Measurements from ENCODE around the gene APBA1. TPM values are rescaled to one million over a fixed set of nuclear protein-coding genes. Genes with fewer than 3 reads are reported as not detected.

The APBA1 gene
- total RNA-seq, 1 experiment from 2014 or later = 0.34 TPM

- no peaks in the 10 kb centered on the region for H3K27me3 Mint-ChIP-seq (ENCODE audit: insufficient read depth, unreplicated experiment)
- no peaks in the 10 kb centered on the region for H3K36me3 Mint-ChIP-seq (ENCODE audit: insufficient read depth, unreplicated experiment)
- TF ChIP-seq CTCF (IDR thresholded peaks at IDR 0.05; ENCODE audit: insufficient read depth in 1 of 2, low read depth in 1 of 2, low read length in 1 of 2, severe bottlenecking in 1 of 2, unreplicated experiment in 1 of 2) = no peak
- no peak for DNase-seq
- H3K4me1 Mint-ChIP-seq (ENCODE audit: low read depth, unreplicated experiment) = no peaks in the 10 kb centered on the region
- H3K9me3 Mint-ChIP-seq (ENCODE audit: unreplicated experiment) = no peaks in the 10 kb centered on the region
- H3K27ac Mint-ChIP-seq (ENCODE audit: unreplicated experiment) = no peak overlapping the region
- no peak overlapping the region for H3K4me3 Mint-ChIP-seq (ENCODE audit: unreplicated experiment)
- no TSS peak for BruUV-seq (replicated peaks)
- POLR2A ChIA-PET = no interaction called here
- Histone ChIP-seq H3K4me3 (ENCODE audit: low read depth, low read length) (no peak overlapping the region), H3K9me3 (no peaks in the 10 kb centered on the region), H3K4me1 (no peaks in the 10 kb centered on the region), H3K27me3 (replicated peaks; ENCODE audit: control insufficient read depth, insufficient read depth, low read length) (no peaks in the 10 kb centered on the region), H3K36me3 (ENCODE audit: control insufficient read depth, insufficient read depth, low read length) (no peaks in the 10 kb centered on the region)
- CTCF ChIA-PET = no interaction called here
- intact Hi-C loops (cut with micrococcal nuclease; ENCODE audit: unreplicated experiment) = no loop called here
Measured at GRCh38 chr9:69433392-69433791, 238.8 kb downstream of the APBA1 start.

GRCh38 chr9:69432623-69433022, 239.5 kb downstream of the APBA1 start:
- Mint-ChIP-seq H3K9me3 (ENCODE audit: unreplicated experiment) (no peaks in the 10 kb centered on the region), H3K4me3 (ENCODE audit: unreplicated experiment) (no peak overlapping the region), H3K27me3 (ENCODE audit: insufficient read depth, unreplicated experiment) (peaks cover 3% of the 10 kb centered on the region), H3K36me3 (ENCODE audit: insufficient read depth, unreplicated experiment) (no peaks in the 10 kb centered on the region), H3K4me1 (ENCODE audit: low read depth, unreplicated experiment) (no peaks in the 10 kb centered on the region), H3K27ac (ENCODE audit: unreplicated experiment) (no peak overlapping the region)
- intact Hi-C loops (cut with micrococcal nuclease; ENCODE audit: unreplicated experiment) = no loop called here
- Histone ChIP-seq H3K27me3 (replicated peaks; ENCODE audit: control insufficient read depth, insufficient read depth, low read length) (no peaks in the 10 kb centered on the region), H3K36me3 (ENCODE audit: control insufficient read depth, insufficient read depth, low read length) (no peaks in the 10 kb centered on the region), H3K9me3 (no peaks in the 10 kb centered on the region), H3K4me3 (ENCODE audit: low read depth, low read length) (no peak overlapping the region), H3K4me1 (no peaks in the 10 kb centered on the region)
- BruUV-seq (replicated peaks) = no TSS peak
- DNase-seq = no peak
- TF ChIP-seq CTCF (IDR thresholded peaks at IDR 0.05; ENCODE audit: insufficient read depth in 1 of 2, low read depth in 1 of 2, low read length in 1 of 2, severe bottlenecking in 1 of 2, unreplicated experiment in 1 of 2) = no peak
- CTCF ChIA-PET = no interaction called here
- POLR2A ChIA-PET = no interaction called here

GRCh38 chr9:69431777-69432176, 240.4 kb downstream of the APBA1 start:
- no peak for TF ChIP-seq CTCF (IDR thresholded peaks at IDR 0.05; ENCODE audit: insufficient read depth in 1 of 2, low read depth in 1 of 2, low read length in 1 of 2, severe bottlenecking in 1 of 2, unreplicated experiment in 1 of 2)
- CTCF ChIA-PET = no interaction called here
- BruUV-seq (replicated peaks) = no TSS peak

More at GRCh38 chr9:69431777-69432176, 240.4 kb downstream of the APBA1 start:
- POLR2A ChIA-PET = no interaction called here
- intact Hi-C loops (cut with micrococcal nuclease; ENCODE audit: unreplicated experiment) = no loop called here
- Mint-ChIP-seq H3K9me3 (ENCODE audit: unreplicated experiment) (no peaks in the 10 kb centered on the region), H3K27ac (ENCODE audit: unreplicated experiment) (no peak overlapping the region), H3K4me3 (ENCODE audit: unreplicated experiment) (no peak overlapping the region), H3K4me1 (ENCODE audit: low read depth, unreplicated experiment) (no peaks in the 10 kb centered on the region), H3K27me3 (ENCODE audit: insufficient read depth, unreplicated experiment) (peaks cover 3% of the 10 kb centered on the region), H3K36me3 (ENCODE audit: insufficient read depth, unreplicated experiment) (no peaks in the 10 kb centered on the region)
- H3K36me3 ChIP-seq (ENCODE audit: control insufficient read depth, insufficient read depth, low read length) = no peaks in the 10 kb centered on the region
- DNase-seq = no peak
- no peaks in the 10 kb centered on the region for H3K9me3 ChIP-seq
- H3K4me1 ChIP-seq = no peaks in the 10 kb centered on the region
- H3K4me3 ChIP-seq (ENCODE audit: low read depth, low read length) = no peak overlapping the region
- no peaks in the 10 kb centered on the region for H3K27me3 ChIP-seq (replicated peaks; ENCODE audit: control insufficient read depth, insufficient read depth, low read length)
